K562 (cell line): ENCODE results near the gene APC2. TPM values are rescaled to one million over a fixed set of nuclear protein-coding genes. Genes with fewer than 3 reads are reported as not detected.
A peak's percentile ranks its signal among the peaks of the same experiment; 100 is the strongest.

Experiments
- CC2D1A ChIP-seq: fragments of 450-650 bp; IDR thresholded peaks from 2 replicates; pipeline ENCODE4 v1.6.1; 2017; ENCODE audit warnings: mild to moderate bottlenecking
- FOXA1 ChIP-seq: fragments of 450-650 bp; IDR thresholded peaks from 2 replicates; pipeline ENCODE4 v1.6.1; 2016; ENCODE audit warnings: mild to moderate bottlenecking, borderline replicate concordance
- FOXK1 ChIP-seq: sonication (generic); formaldehyde crosslinking; IDR thresholded peaks from 2 replicates; pipeline ENCODE4 v1.8.0; 2022; ENCODE audit warnings: missing genetic modification reagents, mild to moderate bottlenecking, borderline replicate concordance
- NR2C1 ChIP-seq, 2 experiments: fragments of 450-650 bp; IDR thresholded peaks; 2 replicates each; pipeline ENCODE4 v1.6.1; 2017; ENCODE audit warnings: mild to moderate bottlenecking in 2 of 2, antibody characterized with exemption in 1 of 2, inconsistent platforms in 1 of 2, missing compliant biosample characterization in 1 of 2, missing genetic modification characterization in 1 of 2
- ZC3H11A ChIP-seq: IDR thresholded peaks from 2 replicates; pipeline ENCODE4 v1.6.1; 2012; ENCODE audit warnings: low read depth, low read length, improper control_type of control experiment
- polyA plus RNA-seq, 8 experiments: library from polyadenylated mRNA; depleted of rRNA in 4 of 8; stranded (reverse) in 5 of 8; unstranded in 3 of 8; fragments of >200 nt; fragmentation: Nextera tagmentation in 2 of 8; fragmentation: Illumina TruSeq in 1 of 8; extraction: Ambion mirVana in 2 of 8; extraction: Trizol in 1 of 8; gene quantifications; 2 replicates each; pipeline versions ENCODE4 v1.2.1 to v1.2.3, GENCODE V29; 2011 to 2014; ENCODE audit warnings: inconsistent platforms in 1 of 8, missing spikeins in 1 of 8
- total RNA-seq, 7 experiments: library from RNA; depleted of rRNA in 6 of 7; stranded (reverse); fragments of >200 nt in 6 of 7; fragmentation: Illumina TruSeq in 2 of 7; extraction: Trizol in 2 of 7; gene quantifications; 2 replicates each; pipeline versions ENCODE4 v1.2.1 to v1.2.3, GENCODE V29; 2011 to 2021; ENCODE audit warnings: low replicate concordance in 1 of 7
- TF ChIP-seq, protein P1 (sequence below): fragments of 250-450 bp; sonication (Bioruptor Pico); IDR thresholded peaks from 2 replicates; pipeline ENCODE4 v1.9.0; 2021; ENCODE audit warnings: mild to moderate bottlenecking, inconsistent platforms
- TF ChIP-seq, protein P2 (sequence below): sonication (generic); formaldehyde crosslinking; IDR thresholded peaks from 2 replicates; pipeline ENCODE4 v1.8.1; 2023; ENCODE audit warnings: mild to moderate bottlenecking, missing genetic modification reagents, moderate library complexity
- TF ChIP-seq, protein P3 (sequence below): sonication (generic); formaldehyde crosslinking; IDR thresholded peaks from 2 replicates; pipeline ENCODE4 v1.5.0; 2020; ENCODE audit warnings: missing genetic modification reagents
- TF ChIP-seq, protein P4 (sequence below): sonication (generic); formaldehyde crosslinking; IDR thresholded peaks from 2 replicates; pipeline ENCODE4 v1.9.0; 2022; ENCODE audit warnings: mild to moderate bottlenecking, missing genetic modification reagents
- TF ChIP-seq, protein P5 (sequence below), 2 experiments: fragments of 450-650 bp; conservative IDR thresholded peaks; 2 replicates each; pipeline ENCODE4 v1.6.1; 2017; ENCODE audit warnings: mild to moderate bottlenecking in 2 of 2, moderate library complexity in 2 of 2
- TF ChIP-seq, protein P6 (sequence below): sonication (generic); formaldehyde crosslinking; IDR thresholded peaks from 2 replicates; pipeline ENCODE4 v1.8.1; 2023; ENCODE audit warnings: mild to moderate bottlenecking, missing genetic modification reagents
- TF ChIP-seq, protein P7 (sequence below): fragments of 450-650 bp; IDR thresholded peaks from 2 replicates; pipeline ENCODE4 v1.6.1; 2017; ENCODE audit warnings: antibody characterized with exemption, mild to moderate bottlenecking

APC2 gene
- total and polyA plus RNA-seq, 9 of the 15 experiments (the other 6 are each of a cell fraction or from before 2014, with no cell fraction given): 0.01 to 0.40 (median 0.05) TPM; not detected in 3

DNA sequence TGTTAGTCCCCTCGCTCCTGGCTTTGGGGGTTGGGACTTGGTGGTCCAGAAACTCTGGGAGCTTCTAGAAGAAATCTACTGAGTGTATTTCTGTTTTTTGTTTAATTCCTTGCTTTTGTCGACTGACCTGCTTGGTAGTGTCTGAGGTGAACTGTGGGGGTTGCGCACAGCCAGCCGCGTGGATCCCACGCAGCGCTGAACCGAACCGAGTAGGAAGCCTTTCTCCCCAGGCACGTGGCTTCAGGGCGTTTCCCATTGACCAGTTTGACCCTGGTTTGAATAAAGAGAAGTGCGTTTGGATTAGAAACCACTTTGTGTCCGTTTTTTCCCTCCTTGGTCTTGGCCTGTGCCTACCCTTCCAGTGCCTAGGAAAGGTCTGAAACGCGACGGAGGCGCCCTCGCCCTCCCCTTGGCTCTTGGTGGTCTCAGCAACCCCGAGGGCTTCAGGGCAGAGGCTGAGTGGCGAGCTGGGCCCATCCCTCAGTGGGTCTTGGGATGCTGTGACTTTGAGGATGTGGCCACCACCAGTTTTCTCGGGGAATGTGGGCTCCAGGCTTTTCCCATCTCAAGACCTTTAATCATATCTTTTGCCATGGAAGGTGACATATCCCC is 14.4 kb upstream of the APC2 start (continued):
- TF ChIP-seq NR2C1 (IDR thresholded peaks at IDR 0.05) (0 out of 2 replicates have a peak, but pooled peaks have one; percentile 21), NR2C1 (tag; IDR thresholded peaks at IDR 0.05) (no peak), ZC3H11A (no peak), CC2D1A (peak; percentile 69; the same call in 1 of the 2 replicates), FOXA1 (no peak), FOXK1 (CRISPR knock-in tag) (no peak)
- TF ChIP-seq, protein P1, sequence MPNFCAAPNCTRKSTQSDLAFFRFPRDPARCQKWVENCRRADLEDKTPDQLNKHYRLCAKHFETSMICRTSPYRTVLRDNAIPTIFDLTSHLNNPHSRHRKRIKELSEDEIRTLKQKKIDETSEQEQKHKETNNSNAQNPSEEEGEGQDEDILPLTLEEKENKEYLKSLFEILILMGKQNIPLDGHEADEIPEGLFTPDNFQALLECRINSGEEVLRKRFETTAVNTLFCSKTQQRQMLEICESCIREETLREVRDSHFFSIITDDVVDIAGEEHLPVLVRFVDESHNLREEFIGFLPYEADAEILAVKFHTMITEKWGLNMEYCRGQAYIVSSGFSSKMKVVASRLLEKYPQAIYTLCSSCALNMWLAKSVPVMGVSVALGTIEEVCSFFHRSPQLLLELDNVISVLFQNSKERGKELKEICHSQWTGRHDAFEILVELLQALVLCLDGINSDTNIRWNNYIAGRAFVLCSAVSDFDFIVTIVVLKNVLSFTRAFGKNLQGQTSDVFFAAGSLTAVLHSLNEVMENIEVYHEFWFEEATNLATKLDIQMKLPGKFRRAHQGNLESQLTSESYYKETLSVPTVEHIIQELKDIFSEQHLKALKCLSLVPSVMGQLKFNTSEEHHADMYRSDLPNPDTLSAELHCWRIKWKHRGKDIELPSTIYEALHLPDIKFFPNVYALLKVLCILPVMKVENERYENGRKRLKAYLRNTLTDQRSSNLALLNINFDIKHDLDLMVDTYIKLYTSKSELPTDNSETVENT (CRISPR knock-in tag): no peak
- TF ChIP-seq, protein P2, sequence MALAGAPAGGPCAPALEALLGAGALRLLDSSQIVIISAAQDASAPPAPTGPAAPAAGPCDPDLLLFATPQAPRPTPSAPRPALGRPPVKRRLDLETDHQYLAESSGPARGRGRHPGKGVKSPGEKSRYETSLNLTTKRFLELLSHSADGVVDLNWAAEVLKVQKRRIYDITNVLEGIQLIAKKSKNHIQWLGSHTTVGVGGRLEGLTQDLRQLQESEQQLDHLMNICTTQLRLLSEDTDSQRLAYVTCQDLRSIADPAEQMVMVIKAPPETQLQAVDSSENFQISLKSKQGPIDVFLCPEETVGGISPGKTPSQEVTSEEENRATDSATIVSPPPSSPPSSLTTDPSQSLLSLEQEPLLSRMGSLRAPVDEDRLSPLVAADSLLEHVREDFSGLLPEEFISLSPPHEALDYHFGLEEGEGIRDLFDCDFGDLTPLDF: no peak
- TF ChIP-seq, protein P3, sequence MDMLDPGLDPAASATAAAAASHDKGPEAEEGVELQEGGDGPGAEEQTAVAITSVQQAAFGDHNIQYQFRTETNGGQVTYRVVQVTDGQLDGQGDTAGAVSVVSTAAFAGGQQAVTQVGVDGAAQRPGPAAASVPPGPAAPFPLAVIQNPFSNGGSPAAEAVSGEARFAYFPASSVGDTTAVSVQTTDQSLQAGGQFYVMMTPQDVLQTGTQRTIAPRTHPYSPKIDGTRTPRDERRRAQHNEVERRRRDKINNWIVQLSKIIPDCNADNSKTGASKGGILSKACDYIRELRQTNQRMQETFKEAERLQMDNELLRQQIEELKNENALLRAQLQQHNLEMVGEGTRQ (CRISPR knock-in tag): 0 out of 2 replicates have a peak, but pooled peaks have one; percentile 6
- TF ChIP-seq, protein P4, sequence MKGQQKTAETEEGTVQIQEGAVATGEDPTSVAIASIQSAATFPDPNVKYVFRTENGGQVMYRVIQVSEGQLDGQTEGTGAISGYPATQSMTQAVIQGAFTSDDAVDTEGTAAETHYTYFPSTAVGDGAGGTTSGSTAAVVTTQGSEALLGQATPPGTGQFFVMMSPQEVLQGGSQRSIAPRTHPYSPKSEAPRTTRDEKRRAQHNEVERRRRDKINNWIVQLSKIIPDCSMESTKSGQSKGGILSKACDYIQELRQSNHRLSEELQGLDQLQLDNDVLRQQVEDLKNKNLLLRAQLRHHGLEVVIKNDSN (CRISPR knock-in tag): peak; percentile 51; the same call in 1 of the 2 replicates
- TF ChIP-seq, protein P5, sequence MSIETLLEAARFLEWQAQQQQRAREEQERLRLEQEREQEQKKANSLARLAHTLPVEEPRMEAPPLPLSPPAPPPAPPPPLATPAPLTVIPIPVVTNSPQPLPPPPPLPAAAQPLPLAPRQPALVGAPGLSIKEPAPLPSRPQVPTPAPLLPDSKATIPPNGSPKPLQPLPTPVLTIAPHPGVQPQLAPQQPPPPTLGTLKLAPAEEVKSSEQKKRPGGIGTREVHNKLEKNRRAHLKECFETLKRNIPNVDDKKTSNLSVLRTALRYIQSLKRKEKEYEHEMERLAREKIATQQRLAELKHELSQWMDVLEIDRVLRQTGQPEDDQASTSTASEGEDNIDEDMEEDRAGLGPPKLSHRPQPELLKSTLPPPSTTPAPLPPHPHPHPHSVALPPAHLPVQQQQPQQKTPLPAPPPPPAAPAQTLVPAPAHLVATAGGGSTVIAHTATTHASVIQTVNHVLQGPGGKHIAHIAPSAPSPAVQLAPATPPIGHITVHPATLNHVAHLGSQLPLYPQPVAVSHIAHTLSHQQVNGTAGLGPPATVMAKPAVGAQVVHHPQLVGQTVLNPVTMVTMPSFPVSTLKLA (conservative IDR thresholded peaks at IDR 0.05): peak; percentile 32 to 37; a peak in 1 of 4 replicates
- TF ChIP-seq, protein P6, sequence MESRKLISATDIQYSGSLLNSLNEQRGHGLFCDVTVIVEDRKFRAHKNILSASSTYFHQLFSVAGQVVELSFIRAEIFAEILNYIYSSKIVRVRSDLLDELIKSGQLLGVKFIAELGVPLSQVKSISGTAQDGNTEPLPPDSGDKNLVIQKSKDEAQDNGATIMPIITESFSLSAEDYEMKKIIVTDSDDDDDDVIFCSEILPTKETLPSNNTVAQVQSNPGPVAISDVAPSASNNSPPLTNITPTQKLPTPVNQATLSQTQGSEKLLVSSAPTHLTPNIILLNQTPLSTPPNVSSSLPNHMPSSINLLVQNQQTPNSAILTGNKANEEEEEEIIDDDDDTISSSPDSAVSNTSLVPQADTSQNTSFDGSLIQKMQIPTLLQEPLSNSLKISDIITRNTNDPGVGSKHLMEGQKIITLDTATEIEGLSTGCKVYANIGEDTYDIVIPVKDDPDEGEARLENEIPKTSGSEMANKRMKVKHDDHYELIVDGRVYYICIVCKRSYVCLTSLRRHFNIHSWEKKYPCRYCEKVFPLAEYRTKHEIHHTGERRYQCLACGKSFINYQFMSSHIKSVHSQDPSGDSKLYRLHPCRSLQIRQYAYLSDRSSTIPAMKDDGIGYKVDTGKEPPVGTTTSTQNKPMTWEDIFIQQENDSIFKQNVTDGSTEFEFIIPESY (CRISPR knock-in tag): peak; percentile 94
- TF ChIP-seq, protein P7, sequence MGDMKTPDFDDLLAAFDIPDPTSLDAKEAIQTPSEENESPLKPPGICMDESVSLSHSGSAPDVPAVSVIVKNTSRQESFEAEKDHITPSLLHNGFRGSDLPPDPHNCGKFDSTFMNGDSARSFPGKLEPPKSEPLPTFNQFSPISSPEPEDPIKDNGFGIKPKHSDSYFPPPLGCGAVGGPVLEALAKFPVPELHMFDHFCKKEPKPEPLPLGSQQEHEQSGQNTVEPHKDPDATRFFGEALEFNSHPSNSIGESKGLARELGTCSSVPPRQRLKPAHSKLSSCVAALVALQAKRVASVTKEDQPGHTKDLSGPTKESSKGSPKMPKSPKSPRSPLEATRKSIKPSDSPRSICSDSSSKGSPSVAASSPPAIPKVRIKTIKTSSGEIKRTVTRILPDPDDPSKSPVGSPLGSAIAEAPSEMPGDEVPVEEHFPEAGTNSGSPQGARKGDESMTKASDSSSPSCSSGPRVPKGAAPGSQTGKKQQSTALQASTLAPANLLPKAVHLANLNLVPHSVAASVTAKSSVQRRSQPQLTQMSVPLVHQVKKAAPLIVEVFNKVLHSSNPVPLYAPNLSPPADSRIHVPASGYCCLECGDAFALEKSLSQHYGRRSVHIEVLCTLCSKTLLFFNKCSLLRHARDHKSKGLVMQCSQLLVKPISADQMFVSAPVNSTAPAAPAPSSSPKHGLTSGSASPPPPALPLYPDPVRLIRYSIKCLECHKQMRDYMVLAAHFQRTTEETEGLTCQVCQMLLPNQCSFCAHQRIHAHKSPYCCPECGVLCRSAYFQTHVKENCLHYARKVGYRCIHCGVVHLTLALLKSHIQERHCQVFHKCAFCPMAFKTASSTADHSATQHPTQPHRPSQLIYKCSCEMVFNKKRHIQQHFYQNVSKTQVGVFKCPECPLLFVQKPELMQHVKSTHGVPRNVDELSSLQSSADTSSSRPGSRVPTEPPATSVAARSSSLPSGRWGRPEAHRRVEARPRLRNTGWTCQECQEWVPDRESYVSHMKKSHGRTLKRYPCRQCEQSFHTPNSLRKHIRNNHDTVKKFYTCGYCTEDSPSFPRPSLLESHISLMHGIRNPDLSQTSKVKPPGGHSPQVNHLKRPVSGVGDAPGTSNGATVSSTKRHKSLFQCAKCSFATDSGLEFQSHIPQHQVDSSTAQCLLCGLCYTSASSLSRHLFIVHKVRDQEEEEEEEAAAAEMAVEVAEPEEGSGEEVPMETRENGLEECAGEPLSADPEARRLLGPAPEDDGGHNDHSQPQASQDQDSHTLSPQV: peak; percentile 46; the same call in 1 of the 2 replicates
